Kasumi-1 (cell line): ENCODE data around the gene XRRA1.
A peak's percentile ranks its signal among the peaks of the same experiment; 100 is the strongest.
"Not testable (repeated sequence)": the region's sequence is repeated elsewhere in the genome, so short reads cannot be mapped to it uniquely, and the experiment has no call there.

Experiments used
- DNase-seq, 2 experiments: peaks; one replicate each; lab custom pipeline; 2025; lab: John Stamatoyannopoulos, UW

Gene XRRA1

GRCh38 chr11:74896311-74896710 is 52.6 kb downstream of the XRRA1 start:
- no peak for DNase-seq

GRCh38 chr11:74895340-74896116 is 53.4 kb downstream of the XRRA1 start:
- DNase-seq, result no peak

- not testable (repeated sequence) for DNase-seq
These were observed 55.9 kb downstream of the XRRA1 start for GRCh38 chr11:74893015-74893414.

GRCh38 chr11:74877132-74877531 is 71.8 kb downstream of the XRRA1 start:
- DNase-seq, result peak; percentile 23 to 57

GRCh38 chr11:74871037-74871436 is 77.9 kb downstream of the XRRA1 start:
- no peak for DNase-seq

GRCh38 chr11:74870485-74870884 is 78.4 kb downstream of the XRRA1 start:
- DNase-seq, result peak; percentile 24 to 36

GRCh38 chr11:74866557-74866956 is 82.3 kb downstream of the XRRA1 start:
- no peak for DNase-seq

GRCh38 chr11:74863410-74863809 is 85.5 kb downstream of the XRRA1 start:
- DNase-seq, result no peak

GRCh38 chr11:74860743-74861142 is 88.1 kb downstream of the XRRA1 start:
- DNase-seq, result no peak

GRCh38 chr11:74853223-74853622 is 95.7 kb downstream of the XRRA1 start:
- DNase-seq, result no peak

GRCh38 chr11:74849525-74850391 is 99.1 kb downstream of the XRRA1 start:
- DNase-seq, result no peak

GRCh38 chr11:74847895-74848294 is 101.0 kb downstream of the XRRA1 start:
- DNase-seq, result no peak

- DNase-seq, result peak; percentile 9 to 24
These were observed 101.5 kb downstream of the XRRA1 start for GRCh38 chr11:74847395-74847794.

- no peak for DNase-seq
These were observed 102.1 kb downstream of the XRRA1 start for GRCh38 chr11:74846770-74847169.

- no peak for DNase-seq
These were observed 102.8 kb downstream of the XRRA1 start for GRCh38 chr11:74845978-74846517.

- DNase-seq, result no peak
These were observed 104.0 kb downstream of the XRRA1 start for GRCh38 chr11:74844865-74845264.

- no peak for DNase-seq
These were observed 104.8 kb downstream of the XRRA1 start for GRCh38 chr11:74844072-74844471.

- no peak for DNase-seq
These were observed 105.9 kb downstream of the XRRA1 start for GRCh38 chr11:74842967-74843366.

GRCh38 chr11:74840486-74840885 is 108.4 kb downstream of the XRRA1 start:
- DNase-seq, result no peak

GRCh38 chr11:74839971-74840370 is 108.9 kb downstream of the XRRA1 start:
- DNase-seq, result no peak

GRCh38 chr11:74839446-74839845 is 109.4 kb downstream of the XRRA1 start:
- DNase-seq, result no peak

- DNase-seq, result no peak
These were observed 110.7 kb downstream of the XRRA1 start for GRCh38 chr11:74838188-74838587.

- DNase-seq, result no peak
These were observed 111.7 kb downstream of the XRRA1 start for GRCh38 chr11:74837191-74837590.
